GM21381 (cell line): ENCODE measurements around the gene C3orf20.

ENCODE experiments used
- ATAC-seq: cut with Tn5 transposase; IDR thresholded peaks from one replicate; pipeline ENCODE4 v1.9.1; 2021; ENCODE audit warnings: mild to moderate bottlenecking, moderate library complexity; ENCODE audit not compliant: unreplicated experiment

The C3orf20 gene

GRCh38 chr3:14772533-14773138, 97.7 kb downstream of the C3orf20 start:
- ATAC-seq = no peak

DNA sequence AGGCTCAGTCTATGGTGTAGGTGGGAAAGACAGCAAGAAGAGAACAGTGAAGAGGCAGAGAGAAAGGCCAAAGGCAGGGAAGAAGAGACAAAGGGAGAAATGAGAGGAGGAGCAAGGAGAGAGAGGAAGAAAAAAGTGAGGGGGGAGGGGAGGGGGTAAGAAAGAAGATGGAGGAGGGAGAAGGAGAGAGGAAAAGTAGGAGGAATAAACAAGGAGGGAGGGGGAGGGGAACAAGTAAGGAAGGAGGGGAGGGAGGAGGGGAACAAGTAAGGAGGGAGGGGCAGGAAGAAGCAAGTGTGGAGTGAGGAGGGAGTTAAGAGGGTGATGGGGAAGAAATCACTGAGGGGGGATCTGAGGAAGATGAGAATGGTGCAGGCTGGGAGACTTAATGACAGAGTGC, 98.3 kb downstream of the C3orf20 start:
- no peak for ATAC-seq

DNA sequence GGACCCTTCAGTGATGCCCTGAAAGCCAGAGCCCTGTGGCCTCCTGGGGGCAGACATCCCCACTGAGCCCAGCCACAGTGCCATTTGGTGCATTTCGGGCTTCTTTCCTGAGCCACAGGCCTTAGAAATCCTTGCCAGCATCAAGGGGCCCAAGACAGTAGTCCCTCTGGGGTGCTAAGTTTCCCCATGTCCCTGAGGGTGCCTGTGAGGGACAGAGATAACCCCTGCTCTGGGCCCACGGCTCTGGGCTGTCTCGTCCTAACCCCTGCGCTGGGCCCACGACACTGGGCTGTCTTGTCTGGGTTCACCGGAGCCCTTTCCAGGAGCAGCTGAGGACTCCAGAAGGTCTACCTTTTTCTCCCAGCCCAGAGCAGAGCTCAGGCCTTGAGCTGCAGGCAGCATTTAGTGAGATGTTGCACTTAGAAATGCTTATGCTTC, 98.8 kb downstream of the C3orf20 start:
- no peak for ATAC-seq

DNA sequence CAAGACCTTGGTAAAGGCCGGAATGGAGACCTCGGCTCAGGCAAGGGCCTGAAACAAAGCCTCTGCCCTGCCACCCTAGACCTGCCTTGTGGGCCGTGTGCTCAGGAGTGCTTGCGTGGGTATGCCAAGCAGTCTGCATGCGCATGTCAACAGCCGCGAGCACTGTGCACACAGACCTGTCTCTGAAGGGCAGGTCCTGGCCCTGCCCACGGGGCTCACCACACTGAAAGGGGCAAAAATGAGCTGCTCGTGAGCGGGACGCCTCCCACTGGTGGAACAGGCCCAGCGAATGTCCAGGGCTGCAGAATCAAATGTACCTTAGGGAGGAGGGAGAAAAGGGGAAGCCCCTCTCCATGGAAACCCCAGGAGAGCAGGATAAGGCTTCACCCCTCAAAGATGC, 99.5 kb downstream of the C3orf20 start:
- no peak for ATAC-seq

DNA sequence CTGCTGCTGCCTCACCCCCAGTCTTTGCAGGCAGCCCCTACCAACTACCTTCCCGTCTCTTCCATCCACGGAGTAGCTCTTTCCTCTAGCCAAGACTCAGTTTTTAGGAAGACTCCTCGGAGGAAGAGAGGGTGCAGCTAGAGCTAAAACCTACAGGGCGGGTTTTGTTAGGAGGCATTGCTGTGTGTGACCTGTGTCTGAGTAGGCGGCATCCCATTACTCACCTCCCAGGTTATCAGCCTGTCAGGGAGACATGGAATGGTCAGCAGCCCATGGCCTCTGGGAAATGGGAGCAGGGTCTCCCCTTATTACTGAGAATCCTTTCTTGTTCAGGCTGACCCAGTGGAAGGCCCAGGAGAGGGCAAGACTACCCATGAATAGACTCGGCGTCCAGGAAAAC, 100.1 kb downstream of the C3orf20 start:
- ATAC-seq = no peak

DNA sequence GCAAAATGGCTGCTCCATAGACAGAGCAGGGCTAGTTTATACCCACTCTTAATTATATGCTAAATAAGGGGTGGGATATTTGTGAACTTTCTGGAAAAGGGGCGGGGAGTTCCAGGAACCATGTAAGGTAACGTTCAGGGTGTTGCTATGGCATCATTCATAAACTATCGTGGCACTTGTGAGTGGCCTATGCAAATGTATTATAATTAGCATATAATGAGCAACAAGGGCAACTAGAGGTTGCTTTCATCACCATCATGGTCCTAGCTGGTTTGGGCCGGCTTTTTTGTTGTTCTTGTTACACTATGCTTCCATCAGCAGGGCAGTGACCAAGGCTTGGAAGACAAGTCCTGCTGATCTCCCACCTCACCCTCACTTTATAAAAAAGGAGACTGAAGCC, 100.6 kb downstream of the C3orf20 start:
- ATAC-seq = no peak

- no peak for ATAC-seq
Measured at GRCh38 chr3:14779069-14779685, 104.2 kb downstream of the C3orf20 start.

GRCh38 chr3:14780927-14781507, 106.1 kb downstream of the C3orf20 start:
- peak; percentile 65 for ATAC-seq

DNA sequence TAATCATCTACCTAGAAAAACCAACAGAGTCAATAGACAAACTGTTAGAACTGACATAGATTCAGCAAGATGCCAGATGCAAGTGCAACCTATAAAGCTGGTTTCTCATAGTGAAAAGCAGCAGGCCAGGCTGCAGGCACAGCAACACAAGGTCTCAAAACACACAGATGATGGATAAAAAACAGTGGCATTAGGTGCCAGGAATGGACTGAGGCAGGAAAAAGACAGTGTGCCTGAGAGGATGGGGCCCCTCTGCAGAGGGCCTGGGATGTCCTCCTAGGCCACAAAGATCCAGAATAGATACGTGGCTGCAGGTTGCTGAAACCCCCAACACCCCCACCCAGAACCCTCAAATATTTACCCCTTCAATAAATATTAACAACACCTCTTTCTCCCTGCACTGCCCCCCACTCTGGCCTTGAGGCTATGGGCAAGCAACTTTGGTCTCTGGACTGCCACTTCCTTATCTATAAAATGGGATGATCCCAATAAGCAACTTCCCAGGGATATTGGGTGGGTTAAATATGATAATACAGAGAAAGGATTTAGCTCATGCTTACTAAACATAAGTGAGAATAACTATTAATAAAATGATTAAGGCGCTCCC, 108.6 kb downstream of the C3orf20 start:
- no peak for ATAC-seq

DNA sequence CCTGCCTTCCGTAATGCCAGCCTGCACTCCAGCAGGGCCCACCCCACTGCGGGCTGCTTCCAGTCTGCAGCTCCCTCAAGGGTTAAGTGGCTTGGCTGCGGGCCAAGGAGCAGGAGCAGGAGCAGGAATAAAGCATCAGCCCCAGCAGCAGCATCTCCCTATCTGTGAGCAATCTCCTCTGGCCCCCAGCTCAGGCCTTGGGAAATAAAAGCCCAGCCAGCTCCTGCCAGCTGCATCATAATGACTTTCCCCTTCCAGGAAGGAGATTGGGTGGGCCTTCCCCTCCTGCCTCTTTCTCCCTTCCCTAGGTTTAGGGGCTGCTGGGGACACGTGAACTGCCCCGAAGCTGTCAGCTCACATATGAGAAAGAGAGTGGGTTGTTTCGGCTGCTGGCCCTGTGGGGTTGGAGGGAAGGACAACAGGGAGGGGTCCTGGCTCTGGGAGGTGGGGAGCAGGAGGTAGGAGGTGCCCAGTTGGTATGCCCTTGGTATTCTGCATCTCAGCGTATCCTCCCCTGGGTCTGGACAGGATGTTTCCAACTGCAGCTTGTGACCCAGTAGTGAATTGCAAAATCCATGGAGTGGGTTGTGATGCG, 109.2 kb downstream of the C3orf20 start:
- ATAC-seq = no peak

GRCh38 chr3:14785207-14786155, 110.5 kb downstream of the C3orf20 start:
- no peak for ATAC-seq

- ATAC-seq = no peak
Measured at GRCh38 chr3:14786369-14786768, 111.4 kb downstream of the C3orf20 start.

DNA sequence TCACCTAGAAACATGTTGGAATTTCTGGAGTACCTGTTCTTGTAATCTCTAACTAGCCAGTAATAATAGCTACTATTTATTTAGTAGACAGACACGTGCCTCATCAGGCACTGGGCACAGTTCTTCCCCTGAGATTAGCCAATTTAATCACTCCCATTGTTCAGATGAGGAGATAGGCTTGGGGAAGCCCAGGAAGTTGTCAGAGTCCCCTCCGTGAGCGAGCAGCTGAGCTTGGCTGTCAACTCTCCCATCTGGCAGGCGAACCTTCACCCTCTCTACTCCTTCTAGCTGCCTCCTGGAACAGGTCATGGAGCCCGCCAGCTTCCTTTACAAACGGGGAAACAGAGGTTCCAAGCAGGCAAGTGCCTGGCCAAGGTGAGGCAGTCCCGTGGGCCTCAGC, 112.7 kb downstream of the C3orf20 start:
- ATAC-seq = no peak

DNA sequence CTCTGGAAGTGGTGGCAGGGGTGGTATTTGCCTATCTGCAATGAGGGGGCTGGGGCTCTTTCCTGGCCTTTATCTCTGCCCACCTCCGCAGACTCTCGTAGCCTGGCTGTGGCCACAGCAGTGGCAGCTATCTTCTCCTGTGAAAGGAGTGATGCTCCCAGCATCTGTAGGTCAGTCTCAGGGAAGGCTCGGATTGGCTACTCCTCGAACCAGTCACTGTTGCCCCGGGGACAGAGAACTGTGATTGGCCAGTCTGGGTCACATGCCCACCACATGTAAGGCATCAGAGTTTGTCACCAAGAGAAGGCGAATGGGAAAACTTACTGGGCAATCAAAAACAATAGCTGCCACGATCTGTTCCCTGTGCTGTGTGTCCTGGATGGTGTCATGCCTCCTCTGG, 113.7 kb downstream of the C3orf20 start:
- no peak for ATAC-seq

GRCh38 chr3:14789221-14789620, 114.3 kb downstream of the C3orf20 start:
- ATAC-seq = no peak

DNA sequence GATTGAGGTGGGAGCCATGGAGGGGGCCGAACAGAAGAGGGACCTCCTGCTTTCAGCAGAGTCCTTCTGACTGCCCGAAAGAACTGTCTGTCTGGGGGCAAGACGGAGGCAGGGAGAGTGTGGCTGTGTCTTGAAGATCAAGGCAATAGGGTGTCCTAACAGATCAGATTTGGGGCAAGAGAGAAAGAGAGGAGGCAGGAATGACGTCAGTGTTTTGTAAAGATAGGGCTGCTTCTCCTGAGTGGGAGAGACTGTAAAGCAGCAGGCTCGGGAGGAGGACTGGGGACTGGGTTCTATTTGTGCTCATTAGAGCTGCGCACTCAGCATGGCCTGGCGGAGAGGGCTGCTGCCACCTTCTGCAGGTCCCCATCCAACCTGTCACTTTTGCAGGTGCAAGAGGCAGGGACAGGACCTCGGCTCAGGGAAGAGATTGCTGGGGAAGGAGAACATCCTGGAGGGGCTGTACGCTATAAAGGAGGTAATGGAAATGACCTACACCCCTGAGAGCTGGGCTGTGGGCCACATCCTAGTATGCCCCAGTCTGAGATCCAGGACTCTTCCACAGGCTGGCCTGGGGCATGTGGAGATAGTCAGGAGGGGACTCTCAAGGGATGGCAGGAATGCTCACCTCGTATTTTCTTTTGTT, 114.8 kb downstream of the C3orf20 start:
- ATAC-seq = no peak

GRCh38 chr3:14791343-14791945, 116.5 kb downstream of the C3orf20 start:
- no peak for ATAC-seq

DNA sequence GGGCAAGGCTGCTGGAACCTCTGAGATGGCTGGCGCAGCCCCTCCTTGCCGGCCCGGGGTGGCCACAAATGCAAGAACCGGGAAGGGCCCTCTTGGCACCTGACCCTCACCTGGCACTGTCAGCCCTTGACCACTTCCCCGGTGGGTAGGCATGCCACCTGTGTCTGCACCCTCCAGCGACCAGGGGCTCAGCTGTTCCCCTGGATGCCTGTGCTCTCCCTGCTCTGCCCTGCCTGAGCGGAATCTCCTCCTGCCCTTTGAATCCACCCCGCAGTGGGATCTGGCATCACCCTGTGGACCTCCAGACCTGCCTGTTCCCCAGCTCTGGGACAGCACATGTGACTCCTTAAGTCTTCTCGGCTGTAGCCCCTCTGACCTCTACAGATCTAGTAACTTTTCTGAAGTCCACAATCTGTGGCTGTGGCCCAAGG, 117.8 kb downstream of the C3orf20 start:
- no peak for ATAC-seq

DNA sequence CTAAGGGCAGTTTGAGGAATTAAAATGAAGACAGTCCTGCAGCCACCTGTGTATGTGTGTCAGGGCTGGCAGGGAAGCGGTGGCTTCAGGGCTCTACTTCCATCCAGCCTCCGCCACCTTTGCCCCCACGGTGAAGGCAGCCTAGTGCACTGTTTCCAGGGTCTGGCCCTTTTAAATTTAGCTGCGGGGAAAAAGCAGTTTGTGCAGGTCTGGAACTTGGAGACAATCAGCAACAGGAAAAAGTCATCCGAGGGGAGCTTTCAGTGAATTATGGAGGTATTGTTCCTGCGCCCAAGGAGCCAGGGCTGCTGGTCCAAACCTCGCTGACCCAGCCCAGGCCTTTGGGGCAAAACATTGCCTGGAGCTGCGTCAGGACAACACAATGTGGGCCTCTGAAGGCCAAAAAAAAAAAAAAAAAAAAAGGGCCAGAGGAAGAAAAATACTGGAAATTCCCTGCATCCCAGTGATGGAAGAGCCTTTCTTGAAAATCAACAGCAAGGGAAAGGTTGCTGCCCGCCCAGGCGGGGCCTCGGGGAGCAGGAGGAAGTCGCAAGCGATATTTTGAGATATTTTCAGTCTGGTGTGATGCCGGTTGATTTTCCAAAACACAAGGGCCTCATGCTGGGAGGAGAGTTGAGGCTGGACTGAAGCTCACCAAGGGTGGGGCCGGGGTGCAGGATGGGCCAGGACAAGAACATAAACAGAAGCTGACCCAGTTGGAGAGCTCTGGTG, 118.4 kb downstream of the C3orf20 start:
- no peak for ATAC-seq
